Testis (tissue), 3 donors: Measurements from ENCODE around the gene DIAPH2. TPM values are rescaled to one million over a fixed set of nuclear protein-coding genes. Genes with fewer than 3 reads are reported as not detected.

Source experiments
- DNase-seq: peaks from one replicate; pipeline ENCODE4 v3.0.0-alpha.2; 2019
- H3K27ac ChIP-seq, 2 donors: fragments of 200-600 bp; sonication (generic); one replicate each; pipeline ENCODE4 v1.5.1; 2019
- H3K27me3 ChIP-seq: fragments of 200-600 bp; sonication (generic); one replicate; pipeline ENCODE4 v1.5.1; 2019
- H3K36me3 ChIP-seq: fragments of 200-600 bp; sonication (generic); one replicate; pipeline ENCODE4 v1.5.1; 2017; ENCODE audit warnings: low read depth; ENCODE audit errors: missing control alignments
- H3K4me1 ChIP-seq: fragments of 200-600 bp; sonication (generic); one replicate; pipeline ENCODE4 v1.5.1; 2019
- H3K4me3 ChIP-seq, 2 donors: fragments of 200-600 bp; sonication (generic); one replicate each; pipeline ENCODE4 v1.5.1; 2017 to 2019
- H3K9me3 ChIP-seq: fragments of 200-600 bp; sonication (generic); one replicate; pipeline ENCODE4 v1.5.1; 2017
- CTCF ChIP-seq, 3 experiments: fragments of 450-650 bp in 2 of 3; fragments of 200-600 bp in 1 of 3; sonication (generic) in 1 of 3; IDR thresholded peaks; one replicate each; pipeline ENCODE4 v1.5.1; 2016 to 2019; ENCODE audit warnings: antibody characterized with exemption in 3 of 3, mild to moderate bottlenecking in 2 of 3, moderate library complexity in 1 of 3
- POLR2A ChIP-seq: fragments of 450-650 bp; IDR thresholded peaks from one replicate; pipeline ENCODE4 v1.6.1; 2017; ENCODE audit warnings: antibody characterized with exemption, mild to moderate bottlenecking, moderate library complexity
- WGBS, 2 donors: methylation state at CpG; one replicate each; pipeline ENCODE4 v1.1.5; 2018; 5-methylcytosine and 5-hydroxymethylcytosine counted together
- intact Hi-C: fragments of 100-400 bp; cut with DNase I; formaldehyde crosslinking; loops from one replicate; pipeline ENCODE4 v1.15.1; 2023; ENCODE audit warnings: low total_unique reads
- polyA plus RNA-seq: library from polyadenylated mRNA; stranded (reverse); fragments of 350-450 nt; fragmentation: Illumina TruSeq; extraction: RNeasy Lipid Tissue Mini Kit (QIAGEN cat#74804); gene quantifications from one replicate; pipeline ENCODE4 v1.2.3, GENCODE V29; 2014; ENCODE audit warnings: low read depth, low replicate concordance; ENCODE audit not compliant: insufficient read depth
- total RNA-seq, 2 donors: library from RNA; depleted of rRNA; stranded (reverse); fragments of >200 nt; gene quantifications; one replicate each; pipeline ENCODE4 v1.2.3, GENCODE V29; 2016

DIAPH2 gene
- total and polyA plus RNA-seq, 3 donors from 2014 or later: 13.1 to 68.3 (median 67.4) TPM

GRCh38 chrX:97481228-97481627, 796.6 kb downstream of the DIAPH2 start:
- intact Hi-C loops: no loop called here
- DNase-seq: no peak
- H3K9me3 ChIP-seq: no peaks in the 10 kb centered on the region
- WGBS, 2 donors: 86 to 94% methylated on average over 2 of the region's 2 CpGs
- no peak overlapping the region for H3K27ac ChIP-seq
- no peaks in the 10 kb centered on the region for H3K4me1 ChIP-seq
- no peaks in the 10 kb centered on the region for H3K27me3 ChIP-seq
- TF ChIP-seq CTCF (IDR thresholded peaks at IDR 0.05): no peak
- no peak for TF ChIP-seq POLR2A
- H3K4me3 ChIP-seq: no peak overlapping the region
- H3K36me3 ChIP-seq: no peaks in the 10 kb centered on the region

GRCh38 chrX:97482666-97483300, 798.1 kb downstream of the DIAPH2 start:
- no peak overlapping the region for H3K27ac ChIP-seq
- DNase-seq: no peak
- H3K4me1 ChIP-seq: no peaks in the 10 kb centered on the region
- TF ChIP-seq POLR2A (no peak), CTCF (IDR thresholded peaks at IDR 0.05) (no peak)
- H3K4me3 ChIP-seq: no peak overlapping the region
- no peaks in the 10 kb centered on the region for H3K9me3 ChIP-seq
- no peaks in the 10 kb centered on the region for H3K27me3 ChIP-seq
- intact Hi-C loops: no loop called here
- 71 to 79% methylated on average over 1 of the region's 1 CpG for WGBS, 2 donors
- no peaks in the 10 kb centered on the region for H3K36me3 ChIP-seq

GRCh38 chrX:97490656-97491055, 806.0 kb downstream of the DIAPH2 start:
- Histone ChIP-seq H3K36me3 (no peaks in the 10 kb centered on the region), H3K9me3 (no peaks in the 10 kb centered on the region), H3K27ac (no peak overlapping the region), H3K4me3 (no peak overlapping the region), H3K4me1 (no peaks in the 10 kb centered on the region), H3K27me3 (no peaks in the 10 kb centered on the region)
- DNase-seq: no peak
- intact Hi-C loops: no loop called here
- WGBS, 2 donors: 90 to 93% methylated on average over 2 of the region's 2 CpGs
- TF ChIP-seq POLR2A (no peak), CTCF (IDR thresholded peaks at IDR 0.05) (no peak)

- Histone ChIP-seq H3K9me3 (no peaks in the 10 kb centered on the region), H3K27me3 (no peaks in the 10 kb centered on the region), H3K27ac (no peak overlapping the region), H3K4me1 (no peaks in the 10 kb centered on the region), H3K4me3 (no peak overlapping the region), H3K36me3 (no peaks in the 10 kb centered on the region)
- DNase-seq: no peak
- intact Hi-C loops: no loop called here
- no peak for TF ChIP-seq CTCF (IDR thresholded peaks at IDR 0.05)
- TF ChIP-seq POLR2A: no peak
- WGBS, 2 donors: 100% methylated on average over 1 of the region's 1 CpG; no CpG with 5 or more reads in 1 of the 2 donors
These were observed 810.2 kb downstream of the DIAPH2 start for GRCh38 chrX:97494756-97495372.

GRCh38 chrX:97498093-97498492, 813.5 kb downstream of the DIAPH2 start:
- intact Hi-C loops: no loop called here
- DNase-seq: no peak

More at GRCh38 chrX:97498093-97498492, 813.5 kb downstream of the DIAPH2 start:
- no peaks in the 10 kb centered on the region for H3K27me3 ChIP-seq
- H3K9me3 ChIP-seq: no peaks in the 10 kb centered on the region
- H3K4me1 ChIP-seq: no peaks in the 10 kb centered on the region
- WGBS, 2 donors: 69 to 72% methylated on average over 2 of the region's 2 CpGs
- H3K27ac ChIP-seq: no peak overlapping the region
- TF ChIP-seq POLR2A (no peak), CTCF (IDR thresholded peaks at IDR 0.05) (no peak)
- H3K36me3 ChIP-seq: no peaks in the 10 kb centered on the region
- H3K4me3 ChIP-seq: no peak overlapping the region
